Chondrocyte (in vitro differentiated cells): ENCODE data around the gene VPS39. TPM values are rescaled to one million over a fixed set of nuclear protein-coding genes. Genes with fewer than 3 reads are reported as not detected.

Experiments used
- DNase-seq: peaks from one replicate; pipeline ENCODE4 v3.0.0; 2021; ENCODE audit warnings: mixed read lengths, low spot score
- H3K27ac Mint-ChIP-seq: one replicate; pipeline ENCODE4 v1.8.0; 2021; ENCODE audit warnings: mild to moderate bottlenecking, moderate library complexity, mixed read lengths; ENCODE audit not compliant: unreplicated experiment
- H3K27me3 Mint-ChIP-seq: 2 replicates; pipeline ENCODE4 v1.8.0; 2021; ENCODE audit warnings: low read depth, mixed read lengths
- H3K36me3 Mint-ChIP-seq: 2 replicates; pipeline ENCODE4 v1.8.0; 2021; ENCODE audit warnings: low read depth, mixed read lengths
- H3K4me1 Mint-ChIP-seq: 2 replicates; pipeline ENCODE4 v1.8.0; 2021; ENCODE audit warnings: low read depth, mild to moderate bottlenecking, mixed read lengths
- H3K4me3 Mint-ChIP-seq: one replicate; pipeline ENCODE4 v1.8.0; 2021; ENCODE audit warnings: mild to moderate bottlenecking, moderate library complexity, mixed read lengths; ENCODE audit not compliant: unreplicated experiment
- H3K9me3 Mint-ChIP-seq: 2 replicates; pipeline ENCODE4 v1.8.0; 2021; ENCODE audit warnings: low read depth, mixed read lengths
- CTCF ChIP-seq: fragments of 200-600 bp; sonication (generic); IDR thresholded peaks from 2 replicates; pipeline ENCODE4 v1.5.0; 2021; ENCODE audit warnings: antibody characterized with exemption, mild to moderate bottlenecking, moderate library complexity
- total RNA-seq: library from RNA; stranded (reverse); gene quantifications from 3 replicates; pipeline ENCODE4 v1.2.1, GENCODE V29; 2021

Gene VPS39
- total RNA-seq, 1 donor from 2014 or later = 53.5 TPM

GRCh38 chr15:42120285-42120684 is 87.8 kb downstream of the VPS39 start:
- TF ChIP-seq CTCF = no peak
- no peaks in the 10 kb centered on the region for H3K4me1 Mint-ChIP-seq
- H3K9me3 Mint-ChIP-seq = peaks cover 4% of the 10 kb centered on the region
- H3K4me3 Mint-ChIP-seq = no peak overlapping the region
- no peak overlapping the region for H3K27ac Mint-ChIP-seq
- H3K27me3 Mint-ChIP-seq = peaks cover 44% of the 10 kb centered on the region
- DNase-seq = no peak
- H3K36me3 Mint-ChIP-seq = no peaks in the 10 kb centered on the region

- peaks cover 4% of the 10 kb centered on the region for H3K9me3 Mint-ChIP-seq
- H3K4me1 Mint-ChIP-seq = no peaks in the 10 kb centered on the region
- no peak overlapping the region for H3K4me3 Mint-ChIP-seq
- TF ChIP-seq CTCF = no peak
- no peak overlapping the region for H3K27ac Mint-ChIP-seq
- no peaks in the 10 kb centered on the region for H3K36me3 Mint-ChIP-seq
- peaks cover 44% of the 10 kb centered on the region for H3K27me3 Mint-ChIP-seq
- DNase-seq = no peak
Observed at GRCh38 chr15:42119446-42119760, 88.7 kb downstream of the VPS39 start.

GRCh38 chr15:42118650-42119445 is 89.3 kb downstream of the VPS39 start:
- Mint-ChIP-seq H3K36me3 (no peaks in the 10 kb centered on the region), H3K4me3 (no peak overlapping the region), H3K27ac (no peak overlapping the region), H3K27me3 (peaks cover 41% of the 10 kb centered on the region), H3K9me3 (peaks cover 4% of the 10 kb centered on the region), H3K4me1 (no peaks in the 10 kb centered on the region)
- TF ChIP-seq CTCF = no peak
- no peak for DNase-seq

GRCh38 chr15:42111924-42112323 is 96.2 kb downstream of the VPS39 start:
- H3K27ac Mint-ChIP-seq = no peak overlapping the region
- peaks cover 5% of the 10 kb centered on the region for H3K36me3 Mint-ChIP-seq
- no peaks in the 10 kb centered on the region for H3K4me1 Mint-ChIP-seq
- TF ChIP-seq CTCF = no peak
- peaks cover 25% of the 10 kb centered on the region for H3K9me3 Mint-ChIP-seq
- no peak for DNase-seq
- H3K27me3 Mint-ChIP-seq = peaks cover 34% of the 10 kb centered on the region
- H3K4me3 Mint-ChIP-seq = no peak overlapping the region

- H3K4me1 Mint-ChIP-seq = no peaks in the 10 kb centered on the region
- no peak overlapping the region for H3K4me3 Mint-ChIP-seq
- DNase-seq = no peak
- TF ChIP-seq CTCF = no peak
- H3K27me3 Mint-ChIP-seq = peaks cover 31% of the 10 kb centered on the region
- H3K27ac Mint-ChIP-seq = no peak overlapping the region
- peaks cover 5% of the 10 kb centered on the region for H3K36me3 Mint-ChIP-seq
- H3K9me3 Mint-ChIP-seq = peaks cover 21% of the 10 kb centered on the region
Observed at GRCh38 chr15:42110367-42110766, 97.7 kb downstream of the VPS39 start.
